ENCODE measurements around the gene ARL6IP1.

The ARL6IP1 gene

DNA sequence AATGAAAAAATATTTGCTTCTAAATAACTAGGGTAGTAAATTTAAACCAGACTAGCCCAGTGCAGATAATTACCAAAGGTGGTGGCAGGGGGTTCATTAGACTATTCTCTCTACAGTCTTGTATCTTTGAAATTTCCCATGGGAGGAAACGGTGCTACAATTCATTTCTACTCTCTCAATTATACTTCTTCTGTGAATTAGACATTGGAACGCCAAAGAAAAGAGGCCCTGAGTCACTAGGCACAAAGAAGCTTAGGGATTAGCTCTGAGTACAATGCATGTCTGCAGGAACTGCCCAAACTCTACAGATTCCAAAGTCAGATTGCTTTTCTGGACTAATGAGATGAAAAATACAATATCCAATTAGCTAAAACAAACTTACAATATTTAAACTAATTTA is 30.7 kb upstream of the ARL6IP1 start:
- TF ChIP-seq POLR2AphosphoS5 (IDR thresholded peaks at IDR 0.05; ENCODE audit: low read depth, low read length), result no peak
- TF ChIP-seq FOXP2 (optimal IDR thresholded peaks at IDR 0.05; ENCODE audit: borderline replicate concordance, extremely low read depth, extremely low read length, insufficient read depth), result no peak
- TF ChIP-seq REST (IDR thresholded peaks at IDR 0.05; ENCODE audit: insufficient read depth in 1 of 2, low read depth in 2 of 2, low read length in 2 of 2), result no peak
- TF ChIP-seq TAF1 (IDR thresholded peaks at IDR 0.05; ENCODE audit: borderline replicate concordance, insufficient read depth, low read length), result no peak
- no peak for TF ChIP-seq SIN3A (IDR thresholded peaks at IDR 0.05; ENCODE audit: borderline replicate concordance, insufficient read depth, low read length)

- TF ChIP-seq POLR2AphosphoS5 (IDR thresholded peaks at IDR 0.05; ENCODE audit: low read depth, low read length), result no peak
- TF ChIP-seq TAF1 (IDR thresholded peaks at IDR 0.05; ENCODE audit: borderline replicate concordance, insufficient read depth, low read length), result no peak
- no peak for TF ChIP-seq FOXP2 (optimal IDR thresholded peaks at IDR 0.05; ENCODE audit: borderline replicate concordance, extremely low read depth, extremely low read length, insufficient read depth)
- TF ChIP-seq REST (IDR thresholded peaks at IDR 0.05; ENCODE audit: insufficient read depth in 1 of 2, low read depth in 2 of 2, low read length in 2 of 2), result no peak
- TF ChIP-seq SIN3A (IDR thresholded peaks at IDR 0.05; ENCODE audit: borderline replicate concordance, insufficient read depth, low read length), result no peak
Measured at GRCh38 chr16:18829251-18829650, 27.9 kb upstream of the ARL6IP1 start.

- TF ChIP-seq SIN3A (IDR thresholded peaks at IDR 0.05; ENCODE audit: borderline replicate concordance, insufficient read depth, low read length) (no peak), POLR2AphosphoS5 (IDR thresholded peaks at IDR 0.05; ENCODE audit: low read depth, low read length) (no peak), TAF1 (IDR thresholded peaks at IDR 0.05; ENCODE audit: borderline replicate concordance, insufficient read depth, low read length) (no peak), FOXP2 (optimal IDR thresholded peaks at IDR 0.05; ENCODE audit: borderline replicate concordance, extremely low read depth, extremely low read length, insufficient read depth) (no peak), REST (IDR thresholded peaks at IDR 0.05; ENCODE audit: insufficient read depth in 1 of 2, low read depth in 2 of 2, low read length in 2 of 2) (no peak)
Measured at GRCh38 chr16:18827890-18828289, 26.5 kb upstream of the ARL6IP1 start.

- TF ChIP-seq SIN3A (IDR thresholded peaks at IDR 0.05; ENCODE audit: borderline replicate concordance, insufficient read depth, low read length) (no peak), REST (IDR thresholded peaks at IDR 0.05; ENCODE audit: insufficient read depth in 1 of 2, low read depth in 2 of 2, low read length in 2 of 2) (no peak), TAF1 (IDR thresholded peaks at IDR 0.05; ENCODE audit: borderline replicate concordance, insufficient read depth, low read length) (no peak), POLR2AphosphoS5 (IDR thresholded peaks at IDR 0.05; ENCODE audit: low read depth, low read length) (no peak), FOXP2 (optimal IDR thresholded peaks at IDR 0.05; ENCODE audit: borderline replicate concordance, extremely low read depth, extremely low read length, insufficient read depth) (no peak)
Measured at GRCh38 chr16:18816286-18816685, 14.9 kb upstream of the ARL6IP1 start.

GRCh38 chr16:18811925-18812324 is 10.6 kb upstream of the ARL6IP1 start:
- TF ChIP-seq REST (IDR thresholded peaks at IDR 0.05; ENCODE audit: insufficient read depth in 1 of 2, low read depth in 2 of 2, low read length in 2 of 2) (no peak), SIN3A (IDR thresholded peaks at IDR 0.05; ENCODE audit: borderline replicate concordance, insufficient read depth, low read length) (no peak), FOXP2 (optimal IDR thresholded peaks at IDR 0.05; ENCODE audit: borderline replicate concordance, extremely low read depth, extremely low read length, insufficient read depth) (no peak), TAF1 (IDR thresholded peaks at IDR 0.05; ENCODE audit: borderline replicate concordance, insufficient read depth, low read length) (no peak), POLR2AphosphoS5 (IDR thresholded peaks at IDR 0.05; ENCODE audit: low read depth, low read length) (no peak)
